GM12878 (cell line): ENCODE data around the gene HERC2. TPM values are rescaled to one million over a fixed set of nuclear protein-coding genes. Genes with fewer than 3 reads are reported as not detected.

Source experiments
- ATAC-seq: fragments of 200-7000 bp; cut with Tn5 transposase; 3 replicates; pipeline ENCODE4 v1.9.1; 2020; ENCODE audit warnings: mild to moderate bottlenecking, moderate library complexity
- BruUV-seq: library from RNA; stranded (reverse); fragments of 400-500 nt; replicated peaks from 2 replicates; lab custom pipeline; 2021; lab: Mats Ljungman, UMichigan
- CTCF ChIA-PET: fragments of 300-600 bp; sonication (Branson Sonifier 250); formaldehyde crosslinking; extraction: SDS; loops from one replicate; lab custom pipeline; 2021; ENCODE audit warnings: inconsistent platforms; lab: Yijun Ruan, JAX
- POLR2A ChIA-PET: fragments of 350-600 bp; formaldehyde crosslinking; extraction: SDS; loops from one replicate; lab custom pipeline; 2021; ENCODE audit warnings: inconsistent platforms; lab: Charles Lee
- RAD21 ChIA-PET: fragments of 300-600 bp; sonication (Branson Sonifier 250); formaldehyde crosslinking; loops from one replicate; lab custom pipeline; 2023; ENCODE audit warnings: antibody characterized with exemption; ENCODE audit not compliant: unreplicated experiment; lab: Charles Lee
- SMC1A ChIA-PET: fragments of 300-600 bp; sonication (Branson Sonifier 250); formaldehyde crosslinking; loops from one replicate; lab custom pipeline; 2023; ENCODE audit not compliant: unreplicated experiment, uncharacterized antibody; lab: Charles Lee
- DNase-seq: peaks from one replicate; pipeline ENCODE4 v3.0.0-alpha.2; 2011; ENCODE audit warnings: low read depth, low spot score
- FAIRE-seq: peaks from 3 replicates; lab custom pipeline; 2011; peaks lifted over from hg19 to GRCh38; lab: Jason Lieb, UNC
- H2AFZ ChIP-seq: 2 replicates; pipeline ENCODE4 v1.6.0; 2011; ENCODE audit warnings: low read depth, low read length, control low read depth; ENCODE audit not compliant: control insufficient read depth
- H3K27ac ChIP-seq: 2 replicates; pipeline ENCODE4 v1.5.1; 2011; ENCODE audit warnings: control low read depth; ENCODE audit not compliant: control insufficient read depth, insufficient read depth
- H3K27me3 ChIP-seq, 2 experiments: replicated peaks in 1 of 2; 2 replicates each; pipeline versions ENCODE4 v1.6.0 to v1.6.1; 2011; ENCODE audit warnings: low read length in 1 of 2; ENCODE audit not compliant: control insufficient read depth in 2 of 2, insufficient read depth in 2 of 2
- H3K36me3 ChIP-seq, 2 experiments: 2 replicates each; pipeline ENCODE4 v1.5.1; 2011; ENCODE audit warnings: low read length in 1 of 2; ENCODE audit not compliant: control insufficient read depth in 2 of 2, insufficient read depth in 2 of 2
- H3K4me1 ChIP-seq: 2 replicates; pipeline ENCODE4 v1.6.1; 2011; ENCODE audit warnings: mild to moderate bottlenecking, low read length, moderate library complexity, mixed read lengths; ENCODE audit not compliant: control insufficient read depth, insufficient read depth
- H3K4me2 ChIP-seq: 2 replicates; pipeline ENCODE4 v1.6.0; 2011; ENCODE audit warnings: control low read depth; ENCODE audit not compliant: control insufficient read depth, insufficient read depth
- H3K4me3 ChIP-seq: fragments of 200-600 bp; sonication (generic); 2 replicates; pipeline ENCODE4 v1.5.1; 2016
- H3K79me2 ChIP-seq: 2 replicates; pipeline ENCODE4 v1.6.0; 2011; ENCODE audit warnings: low read length; ENCODE audit not compliant: control insufficient read depth, insufficient read depth
- H3K9ac ChIP-seq: 2 replicates; pipeline ENCODE4 v1.8.0; 2011; ENCODE audit warnings: low read length, control low read depth, mixed read lengths; ENCODE audit not compliant: control insufficient read depth, insufficient read depth
- H3K9me3 ChIP-seq: replicated peaks from 3 replicates; pipeline ENCODE4 v1.5.1; 2011; ENCODE audit warnings: mild to moderate bottlenecking, low read length; ENCODE audit not compliant: control insufficient read depth, insufficient read depth
- H4K20me1 ChIP-seq: 2 replicates; pipeline ENCODE4 v1.6.0; 2011; ENCODE audit not compliant: control insufficient read depth, insufficient read depth
- BACH1 ChIP-seq: fragments of 450-650 bp; IDR thresholded peaks from 2 replicates; pipeline ENCODE4 v1.6.1; 2017; ENCODE audit warnings: mild to moderate bottlenecking, borderline replicate concordance
- CBX5 ChIP-seq: sonication (generic); IDR thresholded peaks from 2 replicates; pipeline ENCODE4 v1.6.1; 2016; ENCODE audit warnings: low read depth, moderate library complexity, mild to moderate bottlenecking, inconsistent platforms
- DPF2 ChIP-seq: fragments of 450-650 bp; IDR thresholded peaks from 2 replicates; pipeline ENCODE4 v1.6.1; 2017; ENCODE audit warnings: mild to moderate bottlenecking
- FOXK2 ChIP-seq: fragments of 450-650 bp; IDR thresholded peaks from 2 replicates; pipeline ENCODE4 v1.6.1; 2017; ENCODE audit warnings: mild to moderate bottlenecking, moderate library complexity
- HCFC1 ChIP-seq: fragments of 150-350 bp; IDR thresholded peaks from 2 replicates; pipeline ENCODE4 v1.6.1; 2014; ENCODE audit warnings: low read length
- MTA2 ChIP-seq: fragments of 450-650 bp; IDR thresholded peaks from 2 replicates; pipeline ENCODE4 v1.6.1; 2016; ENCODE audit warnings: low read depth, mild to moderate bottlenecking, moderate library complexity
- MYB ChIP-seq: fragments of 150-350 bp; IDR thresholded peaks from 2 replicates; pipeline ENCODE4 v1.6.1; 2014; ENCODE audit warnings: mild to moderate bottlenecking, low read depth, low read length, borderline replicate concordance
- MYC ChIP-seq: IDR thresholded peaks from 2 replicates; pipeline ENCODE4 v1.6.1; 2011; ENCODE audit warnings: mild to moderate bottlenecking, low read length, moderate library complexity, inconsistent platforms; ENCODE audit not compliant: insufficient read depth, insufficient replicate concordance, insufficient read length, severe bottlenecking
- NFIC ChIP-seq: IDR thresholded peaks from 2 replicates; pipeline ENCODE4 v1.6.1; 2012; ENCODE audit warnings: low read depth, mild to moderate bottlenecking, inconsistent platforms, low read length, moderate library complexity
- NFYB ChIP-seq: IDR thresholded peaks from 2 replicates; pipeline ENCODE4 v1.6.1; 2011; ENCODE audit warnings: low read depth, mild to moderate bottlenecking, low read length, improper control_type of control experiment, moderate library complexity; ENCODE audit not compliant: insufficient read depth
- RB1 ChIP-seq: fragments of 450-650 bp; formaldehyde crosslinking; IDR thresholded peaks from 2 replicates; pipeline ENCODE4 v1.6.1; 2017; ENCODE audit warnings: mild to moderate bottlenecking, borderline replicate concordance
- RFX5 ChIP-seq: IDR thresholded peaks from 2 replicates; pipeline ENCODE4 v1.6.1; 2011; ENCODE audit warnings: low read depth, low read length, improper control_type of control experiment
- RUNX3 ChIP-seq: IDR thresholded peaks from 2 replicates; pipeline ENCODE4 v1.6.1; 2012; ENCODE audit warnings: low read length, inconsistent platforms
- SIN3A ChIP-seq: IDR thresholded peaks from 2 replicates; pipeline ENCODE4 v1.6.1; 2012; ENCODE audit warnings: low read depth, low read length, improper control_type of control experiment
- SMARCA5 ChIP-seq: fragments of 450-650 bp; IDR thresholded peaks from 2 replicates; pipeline ENCODE4 v1.6.1; 2017; ENCODE audit warnings: mild to moderate bottlenecking
- ZBED1 ChIP-seq: IDR thresholded peaks from 2 replicates; pipeline ENCODE4 v1.6.1; 2016; ENCODE audit warnings: borderline replicate concordance
- ZNF622 ChIP-seq: fragments of 450-650 bp; IDR thresholded peaks from 2 replicates; pipeline ENCODE4 v1.6.1; 2017; ENCODE audit warnings: mild to moderate bottlenecking, inconsistent platforms
- ZSCAN29 ChIP-seq: fragments of 450-650 bp; IDR thresholded peaks from 2 replicates; pipeline ENCODE4 v1.6.1; 2017; ENCODE audit warnings: mild to moderate bottlenecking, moderate library complexity
- WGBS: methylation state at CpG from one replicate; pipeline ENCODE4 v1.1.6; 2016; ENCODE audit warnings: low lambda C conversion rate; ENCODE audit not compliant: insufficient replicate concordance, insufficient coverage; ENCODE audit errors: missing lambda C conversion rate; 5-methylcytosine and 5-hydroxymethylcytosine counted together
- in situ Hi-C: fragments of 300-500 bp; cut with MboI; formaldehyde crosslinking; loops from 9 replicates; pipeline ENCODE4 v1.14.3; 2018; ENCODE audit warnings: mixed read lengths
- intact Hi-C: fragments of 100-400 bp; cut with micrococcal nuclease; formaldehyde crosslinking; loops from one replicate; pipeline ENCODE4 v1.14.2; 2022; ENCODE audit not compliant: unreplicated experiment
- polyA plus RNA-seq, 11 experiments: library from polyadenylated mRNA; depleted of rRNA in 4 of 11; unstranded in 6 of 11; stranded (reverse) in 5 of 11; fragments of >200 nt; fragmentation: Nextera tagmentation in 4 of 11; fragmentation: Illumina TruSeq in 1 of 11; extraction: Ambion mirVana in 4 of 11; extraction: Trizol in 1 of 11; gene quantifications; 1 replicate in 1 of 11; 2 replicates in 10 of 11; pipeline versions ENCODE4 v1.2.1 to v1.2.3, GENCODE V29; 2011 to 2016; ENCODE audit warnings: inconsistent platforms in 2 of 11, missing spikeins in 2 of 11, low read depth in 1 of 11
- total RNA-seq, 4 experiments: library from RNA; depleted of rRNA in 3 of 4; stranded (reverse); fragments of >200 nt in 3 of 4; fragmentation: Illumina TruSeq in 1 of 4; extraction: Trizol in 1 of 4; gene quantifications; 2 replicates each; pipeline versions ENCODE4 v1.2.1 to v1.2.3, GENCODE V29; 2013 to 2021
- TF ChIP-seq, protein P1 (sequence below): IDR thresholded peaks from 2 replicates; pipeline ENCODE4 v1.6.1; 2011; ENCODE audit warnings: borderline replicate concordance, low read depth, mild to moderate bottlenecking, moderate library complexity, mixed read lengths, low read length; ENCODE audit not compliant: insufficient read depth; ENCODE audit errors: extremely low read length

HERC2 gene
- total and polyA plus RNA-seq, 10 of the 15 experiments (the other 5 are each of a cell fraction or from before 2014, with no cell fraction given): 6.1 to 39.0 (median 24.0) TPM

GRCh38 chr15:28096670-28097431, 225.1 kb downstream of the HERC2 start (continued):
- TF ChIP-seq BACH1 (no peak), FOXK2 (no peak), ZSCAN29 (no peak), HCFC1 (no peak), SMARCA5 (no peak), RUNX3 (no peak), ZBED1 (no peak), MYC (no peak), RB1 (no peak)

- peaks cover 19 to 20% of the 10 kb centered on the region in 2 experiments for H3K27me3 ChIP-seq
- 11% methylated on average over 12 of the region's 13 CpGs for WGBS
- peak overlapping the region; percentile 68; the same call in 1 of the 2 replicates for H3K4me3 ChIP-seq
- H3K4me1 ChIP-seq: peaks cover 6% of the 10 kb centered on the region
- ATAC-seq: no peak
- RAD21 ChIA-PET: no interaction called here
- SMC1A ChIA-PET: no interaction called here
- no peak for TF ChIP-seq SIN3A
- no peak for TF ChIP-seq DPF2
- no peak for TF ChIP-seq SMARCA5
- TF ChIP-seq CBX5: no peak
- no peak for TF ChIP-seq MTA2
- no peak for TF ChIP-seq RFX5
- TF ChIP-seq NFYB: no peak
- TF ChIP-seq, protein P1, sequence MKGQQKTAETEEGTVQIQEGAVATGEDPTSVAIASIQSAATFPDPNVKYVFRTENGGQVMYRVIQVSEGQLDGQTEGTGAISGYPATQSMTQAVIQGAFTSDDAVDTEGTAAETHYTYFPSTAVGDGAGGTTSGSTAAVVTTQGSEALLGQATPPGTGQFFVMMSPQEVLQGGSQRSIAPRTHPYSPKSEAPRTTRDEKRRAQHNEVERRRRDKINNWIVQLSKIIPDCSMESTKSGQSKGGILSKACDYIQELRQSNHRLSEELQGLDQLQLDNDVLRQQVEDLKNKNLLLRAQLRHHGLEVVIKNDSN: no peak
- no peak for TF ChIP-seq MYB
- no peak for TF ChIP-seq NFIC
- no peak for TF ChIP-seq ZNF622
- TF ChIP-seq, all 136 proteins: peak for 0
- in situ Hi-C loops (no loop called here), intact Hi-C loops (no loop called here)
- no peaks in the 10 kb centered on the region for H3K79me2 ChIP-seq
- no peaks in the 10 kb centered on the region; the same call in 2 of the 3 replicates for H3K9me3 ChIP-seq
- POLR2A ChIA-PET: no interaction called here
- CTCF ChIA-PET: interaction anchor here (1.2 kb wide), 1 partner anchor 30 kb away, joined by 3 read pairs; no protein-coding TSS in a partner anchor
- DNase-seq (no peak), FAIRE-seq (no peak)
- H3K36me3 ChIP-seq: no peaks in the 10 kb centered on the region
- no peak overlapping the region for H3K9ac ChIP-seq
- no peaks in the 10 kb centered on the region for H4K20me1 ChIP-seq
- BruUV-seq: no TSS peak
- H3K4me2 ChIP-seq: peak overlapping the region; percentile 93
- H3K27ac ChIP-seq: no peak overlapping the region
- no peak overlapping the region for H2AFZ ChIP-seq
Observed at GRCh38 chr15:28096411-28096669, 225.6 kb downstream of the HERC2 start.
